Cardiac muscle cell (in vitro differentiated cells and primary cell): ENCODE results near the gene SCAF1. TPM values are rescaled to one million over a fixed set of nuclear protein-coding genes. Genes with fewer than 3 reads are reported as not detected.
"Not testable (repeated sequence)": the region's sequence is repeated elsewhere in the genome, so short reads cannot be mapped to it uniquely, and the experiment has no call there.

Experiments used
- DNase-seq, 2 donors: peaks; one replicate each; pipeline versions ENCODE4 v3.0.0 to v3.0.0-alpha.2; 2010 to 2017; ENCODE audit warnings: low read depth in 1 of 2, low spot score in 1 of 2
- H3K27ac ChIP-seq: fragments of 200-600 bp; sonication (generic); 2 replicates; pipeline ENCODE4 v1.5.1; 2016
- H3K27me3 ChIP-seq: fragments of 200-600 bp; sonication (generic); 2 replicates; pipeline ENCODE4 v1.6.0; 2016; ENCODE audit warnings: control low read depth
- H3K36me3 ChIP-seq: fragments of 200-600 bp; sonication (generic); 2 replicates; pipeline ENCODE4 v1.5.1; 2016; ENCODE audit warnings: control low read depth
- H3K4me1 ChIP-seq: fragments of 200-600 bp; sonication (generic); 2 replicates; pipeline ENCODE4 v1.8.1; 2017; ENCODE audit warnings: low read depth, mild to moderate bottlenecking, mixed run types
- H3K4me3 ChIP-seq: fragments of 200-600 bp; sonication (generic); 2 replicates; pipeline ENCODE4 v1.5.1; 2016; ENCODE audit warnings: mild to moderate bottlenecking
- H3K9me3 ChIP-seq: fragments of 200-600 bp; sonication (generic); 2 replicates; pipeline ENCODE4 v1.5.1; 2017; ENCODE audit warnings: low read depth, mild to moderate bottlenecking, control low read depth
- CTCF ChIP-seq: IDR thresholded peaks from 2 replicates; pipeline ENCODE4 v1.5.1; 2012; ENCODE audit warnings: low read depth, mild to moderate bottlenecking, low read length
- polyA plus RNA-seq: library from polyadenylated mRNA; unstranded; fragments of >200 nt; fragmentation: Nextera tagmentation; extraction: Ambion mirVana; gene quantifications from 2 replicates; pipeline ENCODE4 v1.2.1, GENCODE V29; 2016
- total RNA-seq: library from RNA; depleted of rRNA; stranded (reverse); fragments of >200 nt; gene quantifications from 2 replicates; pipeline ENCODE4 v1.2.3, GENCODE V29; 2016

Gene SCAF1
- total and polyA plus RNA-seq, 2 experiments from 2014 or later: 16.4 to 71.0 TPM

- Histone ChIP-seq H3K4me1 (no peaks in the 10 kb centered on the region), H3K9me3 (no peaks in the 10 kb centered on the region), H3K27me3 (no peaks in the 10 kb centered on the region), H3K27ac (no peak overlapping the region), H3K4me3 (no peak overlapping the region), H3K36me3 (peaks cover 1% of the 10 kb centered on the region)
- no peak for TF ChIP-seq CTCF
- no peak for DNase-seq
These were observed 9.4 kb upstream of the SCAF1 start for GRCh38 chr19:49632576-49632975.

GRCh38 chr19:49633273-49633672 is 8.7 kb upstream of the SCAF1 start:
- H3K27me3 ChIP-seq, H3K9me3 ChIP-seq, H3K4me1 ChIP-seq, H3K27ac ChIP-seq, H3K4me3 ChIP-seq, H3K36me3 ChIP-seq: not testable (repeated sequence)
- peak in 1 of 2 donors; percentile 47 for DNase-seq

- H3K4me3 ChIP-seq: no peak overlapping the region
- peak; percentile 7 for TF ChIP-seq CTCF
- DNase-seq: no peak
- no peaks in the 10 kb centered on the region for H3K36me3 ChIP-seq
- H3K27ac ChIP-seq: peak overlapping the region; percentile 43
- H3K27me3 ChIP-seq: no peaks in the 10 kb centered on the region
- peaks cover 12% of the 10 kb centered on the region for H3K4me1 ChIP-seq
- H3K9me3 ChIP-seq: no peaks in the 10 kb centered on the region
These were observed 6.3 kb upstream of the SCAF1 start for GRCh38 chr19:49635530-49636232.

GRCh38 chr19:49636233-49636932 is 5.6 kb upstream of the SCAF1 start:
- Histone ChIP-seq H3K4me1 (peaks cover 19% of the 10 kb centered on the region), H3K4me3 (no peak overlapping the region), H3K27me3 (no peaks in the 10 kb centered on the region), H3K27ac (no peak overlapping the region), H3K9me3 (no peaks in the 10 kb centered on the region), H3K36me3 (no peaks in the 10 kb centered on the region)
- DNase-seq: no peak
- no peak for TF ChIP-seq CTCF

GRCh38 chr19:49637821-49638738 is 3.9 kb upstream of the SCAF1 start:
- Histone ChIP-seq H3K9me3 (no peaks in the 10 kb centered on the region), H3K27ac (no peak overlapping the region), H3K4me1 (peaks cover 24% of the 10 kb centered on the region), H3K27me3 (no peaks in the 10 kb centered on the region), H3K36me3 (no peaks in the 10 kb centered on the region), H3K4me3 (no peak overlapping the region)
- no peak for TF ChIP-seq CTCF
- peak; percentile 23 to 91 for DNase-seq
